OCI-LY7 (cell line): Measurements from ENCODE around the gene NEUROG2.

Source experiments
- CTCF ChIP-seq: fragments of 200-600 bp; sonication (generic); conservative IDR thresholded peaks from 2 replicates; pipeline ENCODE4 v1.5.1; 2014; ENCODE audit warnings: mild to moderate bottlenecking, antibody characterized with exemption, low read length, moderate library complexity, mixed read lengths
- EZH2phosphoT487 ChIP-seq: fragments of 200-600 bp; sonication (generic); IDR thresholded peaks from 2 replicates; pipeline ENCODE4 v1.6.1; 2018; ENCODE audit warnings: low read depth, borderline replicate concordance, mild to moderate bottlenecking, mixed run types, antibody characterized with exemption, low read length, moderate library complexity, mixed read lengths

- no peak for TF ChIP-seq CTCF
- TF ChIP-seq EZH2phosphoT487: no peak
Measured at GRCh38 chr4:112550728-112551127, 34.7 kb upstream of the NEUROG2 start.
